Suppressor macrophage (primary cell): ENCODE results near the gene ZNF570.

Experiments
- DNase-seq, 4 experiments: peaks; one replicate each; pipeline ENCODE4 v3.0.0-alpha.2; 2020 to 2022
- total RNA-seq, 17 experiments: gene quantifications; one replicate each; lab custom pipeline; 2026; ENCODE audit warnings: mixed read lengths in 6 of 17, inconsistent platforms in 3 of 17; lab: John Stamatoyannopoulos, UW

ZNF570 gene
- total RNA-seq, result 1.3 to 12.1 (median 6.4) reads per million in 17 experiments

DNA sequence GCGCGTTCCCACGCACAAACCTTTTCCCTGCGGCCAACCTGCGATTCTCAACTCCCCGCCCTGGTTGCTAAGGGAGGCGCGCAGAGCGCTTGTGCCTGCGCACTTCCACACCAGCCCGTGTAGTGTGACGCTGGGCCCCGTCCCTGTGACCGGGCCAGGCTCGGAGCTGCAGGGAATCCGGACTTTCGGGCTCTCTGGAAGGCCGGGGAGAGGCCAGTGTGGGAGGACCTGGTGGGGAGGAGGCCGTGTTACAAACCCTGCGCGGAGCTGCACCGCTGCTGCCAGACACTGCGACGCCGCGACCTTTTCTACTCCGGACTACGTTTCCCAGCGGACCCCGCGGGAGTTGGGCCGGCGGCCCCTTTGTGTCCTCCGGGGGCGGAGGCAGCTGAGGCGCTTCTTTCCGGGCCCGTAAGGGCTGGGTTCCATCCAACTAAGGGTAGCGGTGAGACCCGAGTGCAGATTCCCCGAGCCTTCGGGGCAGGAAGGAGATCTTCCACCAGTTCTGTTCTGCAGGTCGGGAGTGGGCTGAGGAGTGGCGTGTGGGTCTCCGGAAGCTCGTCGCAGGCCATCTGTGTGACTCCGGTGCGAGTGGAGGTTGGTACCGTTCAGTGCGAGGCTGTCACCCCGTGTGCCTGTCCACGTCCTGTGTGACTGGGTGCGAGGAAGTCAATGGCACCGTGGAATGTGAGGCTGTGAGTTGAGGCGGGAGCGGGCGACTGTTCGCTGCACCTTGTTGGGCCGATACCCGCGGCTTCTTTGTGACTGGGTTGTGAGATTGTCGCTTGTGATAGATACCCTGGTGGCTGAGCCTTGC is at the start of gene ZNF570:
Gene ZNF570, plus strand, starts transcription at position 396 of the 817 bp plus-strand sequence. CDS start 999 bp downstream, outside the sequence.
- peak; percentile 87 to 94 (median 90) for DNase-seq

DNA sequence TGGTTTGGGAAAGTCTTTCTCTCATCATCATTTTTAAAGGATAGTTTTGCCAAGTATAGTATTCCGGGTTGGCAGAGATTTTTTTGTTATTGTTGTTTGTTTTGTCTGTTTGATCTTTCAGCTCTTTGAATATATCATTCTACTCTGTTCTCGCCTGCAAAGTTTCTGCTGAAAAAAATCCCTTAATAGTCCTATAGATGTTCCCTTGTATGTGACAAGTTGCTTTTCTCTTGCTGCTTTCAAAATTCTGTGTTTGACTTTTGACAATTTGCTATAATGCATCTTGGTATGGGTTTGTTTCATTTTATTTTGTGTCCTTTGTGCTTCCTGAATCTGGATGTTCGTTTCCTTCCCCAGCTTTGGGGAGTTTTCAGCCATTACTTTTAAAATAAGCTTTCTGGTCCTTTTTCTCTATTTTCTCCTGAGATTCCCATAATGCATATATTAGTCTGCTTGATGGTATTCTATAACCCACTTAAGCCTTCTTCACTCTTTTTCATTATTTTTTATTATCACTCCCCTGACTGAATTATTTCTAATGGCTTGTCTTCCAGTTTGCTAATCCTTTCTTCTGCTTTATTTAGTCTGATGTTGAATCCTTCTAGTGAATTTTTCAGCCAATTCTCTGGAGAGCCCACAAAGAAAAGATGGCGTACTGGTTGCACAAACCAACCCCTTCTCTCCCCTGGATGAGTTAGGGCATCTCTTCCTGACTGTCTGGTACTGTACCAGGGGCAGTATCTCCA is 16.5 kb upstream of the ZNF570 start:
- DNase-seq, result no peak

DNA sequence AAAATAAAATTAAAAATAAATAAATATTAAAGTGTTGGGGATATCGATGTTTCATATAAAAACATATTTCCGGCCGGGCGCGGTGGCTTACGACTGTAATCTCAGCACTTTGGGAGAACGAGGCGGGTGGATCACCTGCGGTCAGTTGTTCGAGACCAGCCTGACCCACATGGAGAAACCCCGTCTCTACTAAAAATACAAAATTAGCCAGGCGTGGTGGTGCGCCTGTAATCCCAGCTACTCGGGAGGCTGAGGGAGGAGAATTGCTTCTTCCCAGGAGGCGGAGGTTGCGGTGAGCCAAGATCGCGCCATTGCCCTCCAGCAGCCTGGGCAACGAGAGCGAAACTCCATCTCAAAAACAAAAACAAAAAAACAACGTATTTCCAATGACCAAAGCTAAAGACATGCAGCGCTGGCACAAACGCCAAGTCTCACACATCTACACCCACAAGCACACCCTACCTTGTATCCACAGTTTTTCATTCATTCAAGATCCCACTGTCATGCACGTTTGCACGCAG is 2.8 kb upstream of the ZNF570 start:
- peak in 1 of 4 experiments; percentile 6 for DNase-seq

DNA sequence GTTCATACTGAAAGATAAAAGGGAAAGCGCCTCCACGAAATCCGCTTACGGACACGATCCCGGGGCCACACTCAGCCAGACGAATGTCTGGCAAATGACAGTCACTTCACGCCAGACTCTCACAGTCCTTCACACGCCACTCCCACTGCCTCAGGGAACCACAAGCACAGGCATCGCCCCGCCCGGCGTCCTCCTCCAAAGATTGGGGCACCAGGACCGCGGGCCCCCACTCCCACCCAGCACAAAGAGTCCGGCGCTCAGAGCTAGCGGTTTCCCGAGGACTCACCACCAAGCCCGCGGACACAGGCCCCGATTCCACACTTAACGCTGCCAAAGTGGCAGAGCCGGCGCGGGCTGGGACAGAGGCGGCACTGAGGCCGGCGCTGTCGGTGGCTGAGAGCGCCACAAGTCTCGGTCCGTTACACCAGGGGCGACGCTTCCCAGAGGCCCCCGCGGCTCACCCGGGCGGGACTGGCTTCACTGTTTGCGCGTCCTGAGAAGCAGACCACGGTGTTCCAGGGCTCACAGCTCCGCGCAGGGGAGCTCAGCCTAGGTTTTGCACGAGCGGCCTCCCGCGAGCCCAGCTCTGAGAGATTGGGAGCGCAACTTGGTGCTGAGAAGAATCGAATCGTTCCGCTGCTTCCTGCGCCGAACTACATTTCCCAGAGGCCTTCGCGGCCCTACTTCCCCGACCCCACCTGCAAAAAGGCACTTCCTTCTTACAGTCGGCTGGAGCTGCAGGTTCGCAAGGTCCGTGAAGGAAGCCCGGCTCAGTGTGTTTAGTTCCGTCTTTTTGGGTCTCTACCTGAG is 2.2 kb upstream of the ZNF570 start, which contains the start of gene ZNF569:
Gene ZNF569, minus strand, starts transcription at position 647 of the 810 bp plus-strand sequence. CDS start 22,523 bp downstream, outside the sequence.
- peak; percentile 86 to 91 (median 89) for DNase-seq

DNA sequence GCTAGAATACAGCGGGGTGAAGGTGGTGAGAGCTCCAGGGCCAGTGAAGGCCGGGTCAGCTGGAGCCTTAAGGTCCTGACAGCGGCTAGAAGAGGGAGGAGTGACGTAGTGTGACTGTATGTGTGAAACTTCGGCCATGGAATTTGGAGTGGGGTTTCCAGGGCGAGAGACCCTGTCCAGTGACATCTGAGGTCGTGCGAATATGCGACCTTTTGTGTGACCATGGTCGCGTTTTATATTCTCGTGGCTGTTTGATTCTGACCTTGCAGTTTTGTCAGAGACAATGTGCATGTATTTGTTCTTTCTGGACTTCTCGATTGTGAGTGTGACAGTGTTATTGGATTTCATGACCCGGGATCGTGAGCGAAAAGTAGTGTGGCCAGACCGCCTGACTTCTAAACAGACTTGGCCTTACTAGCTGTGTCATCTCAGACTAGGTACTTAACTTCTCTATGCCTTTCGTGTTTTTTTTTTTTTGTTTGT is 1.5 kb upstream of the ZNF570 start:
- DNase-seq, result no peak

DNA sequence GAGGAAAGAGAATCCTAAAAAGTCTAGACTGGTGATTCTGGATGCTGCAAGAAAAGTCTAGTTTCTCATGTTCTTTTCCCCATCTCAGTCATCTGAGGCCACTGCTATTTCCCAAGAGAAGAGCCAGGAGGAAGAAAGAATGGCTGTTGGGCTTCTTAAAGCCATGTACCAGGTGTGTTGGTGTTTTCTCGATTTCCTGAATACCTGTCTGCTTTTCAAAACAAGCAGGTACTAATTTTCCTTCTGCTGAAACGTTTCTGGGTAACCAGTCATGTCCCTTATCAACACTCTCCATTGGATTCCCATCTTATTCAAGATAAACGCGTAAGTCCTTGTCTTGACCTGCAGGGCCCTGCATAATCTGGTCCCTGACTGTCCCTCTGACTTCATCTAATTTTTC is 1.1 kb downstream of the ZNF570 start:
- no peak for DNase-seq

DNA sequence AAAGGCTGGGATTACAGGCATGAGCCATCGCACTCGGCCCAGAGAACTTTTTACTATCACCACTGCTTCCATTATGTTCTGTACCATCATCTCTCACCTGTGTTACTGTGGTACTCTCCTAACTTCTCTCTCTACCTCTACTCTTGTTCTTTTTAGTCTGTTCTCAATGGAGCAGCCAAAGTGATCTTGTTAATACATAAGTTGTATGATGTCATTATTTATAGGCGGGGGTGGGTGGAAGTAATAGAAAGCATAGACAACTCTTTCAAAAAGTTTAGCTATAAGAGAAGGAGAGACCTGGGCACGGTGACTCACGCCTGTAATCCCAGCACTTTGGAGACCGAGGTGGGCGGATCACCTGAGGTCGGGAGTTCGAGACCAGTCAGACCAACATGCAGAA is 3.0 kb downstream of the ZNF570 start:
- no peak for DNase-seq

DNA sequence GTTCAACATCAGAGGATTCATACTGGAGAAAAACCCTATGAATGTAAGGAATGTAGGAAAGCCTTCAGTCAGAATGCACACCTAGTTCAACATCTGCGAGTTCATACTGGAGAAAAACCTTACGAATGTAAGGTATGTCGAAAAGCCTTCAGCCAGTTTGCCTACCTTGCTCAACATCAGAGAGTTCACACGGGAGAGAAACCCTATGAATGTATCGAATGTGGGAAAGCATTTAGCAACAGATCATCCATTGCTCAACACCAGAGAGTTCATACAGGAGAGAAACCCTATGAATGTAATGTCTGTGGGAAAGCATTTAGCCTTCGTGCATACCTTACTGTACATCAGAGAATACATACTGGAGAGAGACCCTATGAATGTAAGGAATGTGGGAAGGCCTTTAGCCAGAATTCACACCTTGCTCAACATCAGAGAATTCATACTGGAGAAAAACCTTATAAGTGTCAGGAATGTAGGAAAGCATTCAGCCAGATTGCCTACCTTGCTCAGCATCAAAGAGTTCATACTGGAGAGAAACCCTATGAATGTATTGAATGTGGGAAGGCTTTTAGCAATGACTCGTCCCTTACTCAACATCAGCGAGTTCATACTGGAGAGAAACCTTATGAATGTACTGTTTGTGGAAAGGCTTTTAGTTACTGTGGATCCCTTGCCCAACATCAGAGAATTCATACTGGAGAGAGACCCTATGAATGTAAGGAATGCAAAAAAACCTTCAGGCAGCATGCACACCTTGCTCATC is 15.4 kb downstream of the ZNF570 start:
- DNase-seq, result no peak

DNA sequence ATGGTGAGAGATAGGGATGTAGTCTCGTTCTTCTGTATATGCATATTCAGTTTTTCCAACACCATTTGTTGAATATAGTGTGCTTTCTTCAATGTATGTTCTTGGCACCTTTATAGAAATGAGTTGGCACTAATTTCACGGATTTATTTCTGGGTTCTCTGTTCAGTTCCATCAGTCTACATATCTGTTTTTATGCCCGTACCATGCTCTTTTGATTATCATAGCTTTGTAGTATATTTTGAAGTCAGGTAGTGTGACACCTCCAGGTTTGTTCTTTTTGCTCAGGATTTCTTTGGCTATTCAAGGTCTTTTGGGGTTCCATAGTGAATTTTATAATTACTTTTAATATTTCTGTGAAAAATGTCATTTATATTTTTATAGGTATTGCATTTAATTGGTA is 23.1 kb downstream of the ZNF570 start:
- no peak for DNase-seq

DNA sequence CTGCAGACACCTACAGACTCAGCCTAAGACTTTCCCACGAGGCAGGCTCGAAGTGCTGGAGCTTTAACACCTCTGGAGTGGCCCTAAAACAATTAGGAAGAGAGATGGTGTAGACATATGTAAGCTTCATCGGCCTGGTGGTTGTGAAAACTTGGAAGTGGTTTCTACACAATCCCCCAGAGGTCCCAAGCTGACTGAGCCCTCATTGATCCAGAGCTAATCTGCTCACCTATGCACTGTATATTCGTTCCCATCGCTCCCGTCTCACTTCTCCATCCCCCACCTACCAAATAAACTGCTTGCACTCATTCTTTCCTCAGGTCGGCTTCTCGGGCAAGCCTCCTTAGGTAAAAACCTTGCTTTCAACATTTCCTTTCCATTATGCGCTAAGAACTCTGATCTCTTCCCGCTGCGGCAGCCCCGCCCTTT is 36.8 kb downstream of the ZNF570 start:
- DNase-seq, result no peak

DNA sequence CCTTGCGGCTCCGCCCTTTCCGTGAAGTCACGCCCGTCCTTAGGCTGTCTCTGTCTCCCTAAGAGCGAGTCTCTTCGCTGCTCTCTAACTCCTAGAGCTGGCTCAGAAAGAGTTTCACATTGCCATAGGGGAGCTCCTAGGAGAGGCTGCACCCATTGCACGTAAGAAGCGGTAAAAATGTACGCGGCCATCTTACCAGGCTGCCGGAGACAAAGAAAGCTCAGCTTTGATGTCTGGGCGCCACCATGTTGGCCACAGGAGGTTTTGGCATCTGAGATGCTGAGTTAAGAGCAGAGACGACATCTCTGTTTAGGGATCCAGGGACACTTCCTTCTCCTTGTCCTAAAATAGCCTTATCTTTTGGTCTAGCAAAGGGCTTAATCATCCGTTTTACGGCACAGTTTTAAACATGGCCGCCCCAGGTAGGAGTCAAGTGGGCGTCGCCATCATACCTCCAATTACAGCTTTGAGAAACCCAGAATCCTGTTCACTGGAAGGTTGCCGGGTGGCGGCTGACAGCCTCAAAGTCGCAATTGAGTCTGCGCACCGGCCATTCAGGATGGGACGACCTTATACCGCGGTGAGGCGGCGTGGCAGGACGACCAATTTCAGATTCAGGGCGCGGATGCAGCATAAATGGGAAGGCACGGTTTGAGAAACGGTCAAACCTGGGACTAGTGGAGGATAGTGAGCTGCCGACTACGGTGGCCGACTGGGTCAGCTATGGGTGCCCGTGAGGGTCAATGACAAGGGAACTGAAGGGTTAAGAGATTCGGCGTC is 37.4 kb downstream of the ZNF570 start, which contains the start of gene ZNF793:
Gene ZNF793, plus strand, starts transcription at position 553 of the 780 bp plus-strand sequence. CDS start 16,501 bp downstream, outside the sequence.
- peak in 3 of 4 experiments; percentile 5 to 20 (median 17) for DNase-seq

DNA sequence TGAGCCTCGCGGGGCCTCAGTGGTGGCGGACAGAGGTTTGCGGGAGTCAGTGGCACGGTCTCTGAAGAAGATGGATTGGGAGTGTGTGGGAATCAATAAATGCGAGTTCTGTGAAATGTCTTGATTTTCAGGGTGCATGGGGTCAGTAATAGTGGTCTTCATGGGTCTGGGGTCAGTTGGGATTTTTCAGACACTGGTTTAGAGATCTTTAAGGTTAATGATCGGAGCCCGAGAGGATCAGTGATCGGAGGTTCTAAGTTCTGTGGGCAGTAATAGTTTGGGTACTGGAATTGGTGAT is 38.0 kb downstream of the ZNF570 start:
- no peak for DNase-seq

DNA sequence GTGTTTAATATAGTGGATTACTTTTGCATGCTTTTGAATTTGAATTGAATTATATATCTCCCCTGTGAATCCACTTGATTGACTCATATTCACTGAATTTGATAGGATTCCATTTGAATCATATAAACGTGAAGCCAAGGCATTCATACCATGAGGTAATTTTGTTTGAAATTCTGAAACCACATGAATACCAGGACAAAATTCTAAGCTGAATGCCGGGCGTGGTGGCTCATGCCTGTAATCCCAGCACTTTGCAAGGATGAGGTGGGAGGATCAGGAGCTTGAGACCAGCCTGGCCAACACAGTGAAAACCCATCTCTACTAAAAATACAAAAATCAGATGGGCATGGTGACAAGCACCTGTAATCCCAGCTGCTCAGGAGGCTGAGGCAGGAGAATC is 42.0 kb downstream of the ZNF570 start:
- DNase-seq, result no peak

DNA sequence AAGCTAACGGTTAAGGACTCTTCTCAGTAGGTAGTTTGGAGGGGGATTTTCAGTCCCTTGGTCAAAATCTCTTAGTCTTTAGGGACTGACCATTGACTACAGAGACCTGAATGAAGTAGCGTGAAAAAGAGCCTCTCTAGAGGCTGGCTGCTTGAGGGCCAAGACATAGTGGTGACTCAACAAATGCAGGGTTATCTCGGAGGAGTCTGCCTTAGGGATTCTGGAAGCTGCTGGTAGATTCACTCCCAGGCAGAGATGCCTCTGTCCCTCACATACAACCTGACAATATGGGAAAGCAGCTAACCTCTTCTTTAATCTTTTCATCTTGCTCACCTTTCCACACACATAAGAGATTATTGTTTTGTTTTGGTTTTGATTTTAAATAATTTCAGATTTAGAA is 42.7 kb downstream of the ZNF570 start:
- no peak for DNase-seq

DNA sequence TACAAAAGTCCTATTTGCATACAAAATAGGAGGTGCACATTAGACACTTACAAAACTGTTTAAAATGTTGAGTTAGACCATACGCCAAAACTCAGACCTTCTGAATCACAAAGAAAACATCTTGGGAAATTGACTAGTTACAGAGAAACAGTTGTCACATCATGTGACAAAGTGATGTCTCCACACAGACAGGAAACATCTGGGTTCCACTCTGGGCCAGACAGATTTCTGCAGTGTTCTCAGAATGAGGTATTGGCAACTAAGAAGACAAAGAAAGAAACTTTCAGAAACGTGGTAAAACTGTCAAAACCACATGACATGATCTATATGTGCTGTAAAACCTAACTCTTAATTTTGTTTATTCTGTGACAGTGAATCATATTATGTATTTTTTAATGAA is 44.2 kb downstream of the ZNF570 start:
- no peak for DNase-seq

DNA sequence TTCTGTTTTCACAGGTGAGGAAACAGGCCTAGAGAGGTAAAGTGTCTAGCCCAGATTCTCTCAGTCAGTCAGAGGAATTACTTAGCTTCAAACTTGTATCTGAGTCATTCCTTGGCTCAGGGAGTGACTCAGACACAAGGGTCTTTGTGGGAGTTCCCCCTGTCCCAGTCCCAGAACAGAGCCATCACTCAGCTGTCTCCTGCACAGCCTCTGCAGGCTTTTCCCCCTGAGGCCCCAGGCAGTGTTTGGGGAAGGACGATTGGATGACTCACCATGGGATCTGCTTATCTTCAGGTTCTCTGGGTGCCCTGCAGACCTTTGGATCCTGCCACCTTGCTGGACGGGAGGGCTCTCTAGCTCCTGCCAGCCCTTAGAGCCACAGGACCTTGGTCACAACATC is 50.7 kb downstream of the ZNF570 start:
- DNase-seq, result no peak

DNA sequence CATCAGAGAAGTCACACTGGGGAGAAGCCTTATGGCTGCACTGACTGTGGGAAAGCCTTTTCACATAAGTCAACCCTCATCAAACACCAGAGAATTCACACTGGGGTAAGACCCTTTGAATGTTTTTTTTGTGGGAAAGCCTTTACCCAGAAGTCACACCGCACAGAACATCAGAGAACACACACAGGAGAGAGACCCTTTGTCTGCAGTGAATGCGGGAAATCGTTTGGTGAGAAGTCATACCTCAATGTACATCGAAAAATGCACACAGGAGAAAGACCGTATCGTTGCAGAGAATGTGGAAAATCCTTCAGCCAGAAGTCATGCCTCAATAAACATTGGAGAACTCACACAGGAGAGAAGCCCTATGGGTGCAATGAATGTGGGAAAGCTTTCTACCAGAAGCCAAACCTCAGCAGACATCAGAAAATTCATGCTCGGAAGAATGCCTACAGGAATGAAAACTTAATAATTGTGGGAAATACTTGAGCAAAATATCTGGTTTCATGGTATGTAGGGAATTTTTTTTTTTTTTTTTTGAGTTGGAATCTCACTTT is 68.3 kb downstream of the ZNF570 start:
- no peak for DNase-seq
